ENCODE results near the gene USP40.

GRCh38 chr2:233476651-233477547, 89.7 kb downstream of the USP40 start:
- TF ChIP-seq, protein P1, sequence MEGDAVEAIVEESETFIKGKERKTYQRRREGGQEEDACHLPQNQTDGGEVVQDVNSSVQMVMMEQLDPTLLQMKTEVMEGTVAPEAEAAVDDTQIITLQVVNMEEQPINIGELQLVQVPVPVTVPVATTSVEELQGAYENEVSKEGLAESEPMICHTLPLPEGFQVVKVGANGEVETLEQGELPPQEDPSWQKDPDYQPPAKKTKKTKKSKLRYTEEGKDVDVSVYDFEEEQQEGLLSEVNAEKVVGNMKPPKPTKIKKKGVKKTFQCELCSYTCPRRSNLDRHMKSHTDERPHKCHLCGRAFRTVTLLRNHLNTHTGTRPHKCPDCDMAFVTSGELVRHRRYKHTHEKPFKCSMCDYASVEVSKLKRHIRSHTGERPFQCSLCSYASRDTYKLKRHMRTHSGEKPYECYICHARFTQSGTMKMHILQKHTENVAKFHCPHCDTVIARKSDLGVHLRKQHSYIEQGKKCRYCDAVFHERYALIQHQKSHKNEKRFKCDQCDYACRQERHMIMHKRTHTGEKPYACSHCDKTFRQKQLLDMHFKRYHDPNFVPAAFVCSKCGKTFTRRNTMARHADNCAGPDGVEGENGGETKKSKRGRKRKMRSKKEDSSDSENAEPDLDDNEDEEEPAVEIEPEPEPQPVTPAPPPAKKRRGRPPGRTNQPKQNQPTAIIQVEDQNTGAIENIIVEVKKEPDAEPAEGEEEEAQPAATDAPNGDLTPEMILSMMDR (IDR thresholded peaks at IDR 0.05), result no peak
- no peak for TF ChIP-seq POLR2A (IDR thresholded peaks at IDR 0.05)

Measured in testis (tissue), 2 donors.